ENCODE data around the gene PSMB7. TPM values are rescaled to one million over a fixed set of nuclear protein-coding genes. Genes with fewer than 3 reads are reported as not detected.

PSMB7 gene
- total RNA-seq, 1 donor from 2014 or later, result 225 TPM

- Mint-ChIP-seq H3K27me3 (no peaks in the 10 kb centered on the region), H3K36me3 (ENCODE audit: low read depth) (no peaks in the 10 kb centered on the region), H3K4me1 (peaks cover 4% of the 10 kb centered on the region), H3K4me3 (no peak overlapping the region), H3K9me3 (no peaks in the 10 kb centered on the region), H3K27ac (no peak overlapping the region)
- DNase-seq, result no peak
- intact Hi-C loops (cut with micrococcal nuclease), result no loop called here
These were observed 87.8 kb downstream of the PSMB7 start for GRCh38 chr9:124327491-124327890.

- Mint-ChIP-seq H3K27ac (no peak overlapping the region), H3K4me1 (peaks cover 4% of the 10 kb centered on the region), H3K27me3 (no peaks in the 10 kb centered on the region), H3K4me3 (no peak overlapping the region), H3K9me3 (no peaks in the 10 kb centered on the region), H3K36me3 (ENCODE audit: low read depth) (no peaks in the 10 kb centered on the region)
- no peak for DNase-seq
- intact Hi-C loops (cut with micrococcal nuclease), result no loop called here
These were observed 88.9 kb downstream of the PSMB7 start for GRCh38 chr9:124326378-124326777.

GRCh38 chr9:124325816-124326215 lies 89.4 kb downstream of the PSMB7 start:
- Mint-ChIP-seq H3K36me3 (ENCODE audit: low read depth) (no peaks in the 10 kb centered on the region), H3K27ac (no peak overlapping the region), H3K27me3 (no peaks in the 10 kb centered on the region), H3K9me3 (no peaks in the 10 kb centered on the region), H3K4me3 (no peak overlapping the region), H3K4me1 (peaks cover 4% of the 10 kb centered on the region)
- no peak for DNase-seq
- intact Hi-C loops (cut with micrococcal nuclease), result no loop called here

- H3K27ac Mint-ChIP-seq, result no peak overlapping the region
These were observed 91.3 kb downstream of the PSMB7 start for GRCh38 chr9:124323904-124324303.

GRCh38 chr9:124322618-124323432 lies 92.4 kb downstream of the PSMB7 start:
- no peak for DNase-seq
- Mint-ChIP-seq H3K4me3 (no peak overlapping the region), H3K9me3 (no peaks in the 10 kb centered on the region), H3K36me3 (ENCODE audit: low read depth) (no peaks in the 10 kb centered on the region), H3K4me1 (peaks cover 10% of the 10 kb centered on the region), H3K27me3 (no peaks in the 10 kb centered on the region), H3K27ac (no peak overlapping the region)
- intact Hi-C loops (cut with micrococcal nuclease), result no loop called here

More at GRCh38 chr9:124323904-124324303, 91.3 kb downstream of the PSMB7 start:
- intact Hi-C loops (cut with micrococcal nuclease), result no loop called here
- no peak overlapping the region for H3K4me3 Mint-ChIP-seq
- H3K27me3 Mint-ChIP-seq, result no peaks in the 10 kb centered on the region
- DNase-seq, result no peak
- H3K36me3 Mint-ChIP-seq (ENCODE audit: low read depth), result no peaks in the 10 kb centered on the region
- peaks cover 10% of the 10 kb centered on the region for H3K4me1 Mint-ChIP-seq
- no peaks in the 10 kb centered on the region for H3K9me3 Mint-ChIP-seq

GRCh38 chr9:124321935-124322334 lies 93.3 kb downstream of the PSMB7 start:
- Mint-ChIP-seq H3K27me3 (no peaks in the 10 kb centered on the region), H3K4me1 (peaks cover 10% of the 10 kb centered on the region), H3K27ac (no peak overlapping the region), H3K4me3 (no peak overlapping the region), H3K9me3 (no peaks in the 10 kb centered on the region), H3K36me3 (ENCODE audit: low read depth) (no peaks in the 10 kb centered on the region)
- intact Hi-C loops (cut with micrococcal nuclease), result no loop called here
- DNase-seq, result no peak

- no peaks in the 10 kb centered on the region for H3K9me3 Mint-ChIP-seq
These were observed 93.8 kb downstream of the PSMB7 start for GRCh38 chr9:124321416-124321815.

GRCh38 chr9:124320062-124320973 lies 94.9 kb downstream of the PSMB7 start:
- no peaks in the 10 kb centered on the region for H3K27me3 Mint-ChIP-seq
- H3K4me3 Mint-ChIP-seq, result no peak overlapping the region
- intact Hi-C loops (cut with micrococcal nuclease), result loop anchor here (1.0 kb wide), 1 partner anchor 194 kb away; no protein-coding TSS in a partner anchor
- peak; percentile 82 for DNase-seq
- H3K36me3 Mint-ChIP-seq (ENCODE audit: low read depth), result no peaks in the 10 kb centered on the region
- no peak overlapping the region for H3K27ac Mint-ChIP-seq
- peaks cover 10% of the 10 kb centered on the region for H3K4me1 Mint-ChIP-seq
- H3K9me3 Mint-ChIP-seq, result no peaks in the 10 kb centered on the region

More at GRCh38 chr9:124321416-124321815, 93.8 kb downstream of the PSMB7 start:
- H3K4me1 Mint-ChIP-seq, result peaks cover 10% of the 10 kb centered on the region
- DNase-seq, result no peak
- intact Hi-C loops (cut with micrococcal nuclease), result no loop called here
- no peak overlapping the region for H3K27ac Mint-ChIP-seq
- no peak overlapping the region for H3K4me3 Mint-ChIP-seq
- H3K27me3 Mint-ChIP-seq, result no peaks in the 10 kb centered on the region
- H3K36me3 Mint-ChIP-seq (ENCODE audit: low read depth), result no peaks in the 10 kb centered on the region

- Mint-ChIP-seq H3K9me3 (no peaks in the 10 kb centered on the region), H3K27ac (no peak overlapping the region), H3K4me3 (no peak overlapping the region), H3K4me1 (peaks cover 6% of the 10 kb centered on the region), H3K36me3 (ENCODE audit: low read depth) (no peaks in the 10 kb centered on the region), H3K27me3 (no peaks in the 10 kb centered on the region)
- intact Hi-C loops (cut with micrococcal nuclease), result no loop called here
- DNase-seq, result no peak
These were observed 99.4 kb downstream of the PSMB7 start for GRCh38 chr9:124315882-124316281.

GRCh38 chr9:124313940-124314339 lies 101.3 kb downstream of the PSMB7 start:
- no peaks in the 10 kb centered on the region for H3K36me3 Mint-ChIP-seq (ENCODE audit: low read depth)
- H3K27ac Mint-ChIP-seq, result no peak overlapping the region
- H3K4me3 Mint-ChIP-seq, result no peak overlapping the region
- H3K4me1 Mint-ChIP-seq, result no peaks in the 10 kb centered on the region
- no peak for DNase-seq
- no peaks in the 10 kb centered on the region for H3K27me3 Mint-ChIP-seq
- no peaks in the 10 kb centered on the region for H3K9me3 Mint-ChIP-seq
- intact Hi-C loops (cut with micrococcal nuclease), result no loop called here

- Mint-ChIP-seq H3K36me3 (ENCODE audit: low read depth) (no peaks in the 10 kb centered on the region), H3K9me3 (no peaks in the 10 kb centered on the region), H3K4me1 (no peaks in the 10 kb centered on the region), H3K4me3 (no peak overlapping the region), H3K27me3 (no peaks in the 10 kb centered on the region), H3K27ac (no peak overlapping the region)
- intact Hi-C loops (cut with micrococcal nuclease), result no loop called here
- DNase-seq, result no peak
These were observed 102.7 kb downstream of the PSMB7 start for GRCh38 chr9:124312290-124313265.

- intact Hi-C loops (cut with micrococcal nuclease), result no loop called here
- H3K4me3 Mint-ChIP-seq, result no peak overlapping the region
- H3K27ac Mint-ChIP-seq, result no peak overlapping the region
These were observed 104.0 kb downstream of the PSMB7 start for GRCh38 chr9:124311283-124311682.

GRCh38 chr9:124309667-124310084 lies 105.6 kb downstream of the PSMB7 start:
- DNase-seq, result no peak
- peaks cover 3% of the 10 kb centered on the region for H3K4me1 Mint-ChIP-seq
- intact Hi-C loops (cut with micrococcal nuclease), result no loop called here
- H3K27me3 Mint-ChIP-seq, result no peaks in the 10 kb centered on the region
- H3K27ac Mint-ChIP-seq, result no peak overlapping the region
- H3K4me3 Mint-ChIP-seq, result no peak overlapping the region
- no peaks in the 10 kb centered on the region for H3K36me3 Mint-ChIP-seq (ENCODE audit: low read depth)
- H3K9me3 Mint-ChIP-seq, result no peaks in the 10 kb centered on the region

More at GRCh38 chr9:124311283-124311682, 104.0 kb downstream of the PSMB7 start:
- Mint-ChIP-seq H3K36me3 (ENCODE audit: low read depth) (no peaks in the 10 kb centered on the region), H3K27me3 (no peaks in the 10 kb centered on the region), H3K9me3 (no peaks in the 10 kb centered on the region), H3K4me1 (no peaks in the 10 kb centered on the region)
- no peak for DNase-seq
